ENCODE measurements around the gene MEST.

GRCh38 chr7:130491841-130492522 lies at the start of gene MEST:
- TF ChIP-seq CTCF (conservative IDR thresholded peaks at IDR 0.05) (no peak), ZFX (IDR thresholded peaks at IDR 0.05) (no peak)

All from C4-2B (cell line).